ENCODE results near the gene CIRBP. TPM values are rescaled to one million over a fixed set of nuclear protein-coding genes. Genes with fewer than 3 reads are reported as not detected.

The CIRBP gene
- total RNA-seq, 2 experiments from 2014 or later = 161 to 180 TPM

DNA sequence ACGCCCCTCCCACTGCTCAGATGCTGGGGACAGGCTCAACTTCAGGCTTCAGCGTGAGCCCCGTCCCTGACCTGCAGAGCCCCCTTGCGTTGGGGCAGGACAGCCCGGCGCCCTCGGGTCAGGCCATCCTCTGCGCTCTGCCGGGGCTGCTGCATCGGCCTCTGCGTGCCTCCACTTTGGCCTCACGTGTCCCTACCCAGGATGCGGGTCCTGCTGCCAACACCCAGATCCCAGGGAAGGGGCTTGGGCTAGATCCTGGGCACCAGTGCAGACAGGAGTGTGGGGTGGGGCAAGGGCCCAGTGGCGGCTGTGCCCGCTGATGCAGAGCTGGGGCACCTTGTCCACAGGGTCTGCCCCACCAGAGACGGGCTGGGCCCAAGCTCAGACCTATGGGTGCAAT lies 44.3 kb upstream of the CIRBP start:
- no peak overlapping the region for H3K4me3 Mint-ChIP-seq
- no peaks in the 10 kb centered on the region for H3K27me3 Mint-ChIP-seq
- H3K4me1 Mint-ChIP-seq (ENCODE audit: low read depth) = no peaks in the 10 kb centered on the region
- H3K36me3 Mint-ChIP-seq (ENCODE audit: low read depth) = peaks cover 2% of the 10 kb centered on the region
- TF ChIP-seq, protein P1, sequence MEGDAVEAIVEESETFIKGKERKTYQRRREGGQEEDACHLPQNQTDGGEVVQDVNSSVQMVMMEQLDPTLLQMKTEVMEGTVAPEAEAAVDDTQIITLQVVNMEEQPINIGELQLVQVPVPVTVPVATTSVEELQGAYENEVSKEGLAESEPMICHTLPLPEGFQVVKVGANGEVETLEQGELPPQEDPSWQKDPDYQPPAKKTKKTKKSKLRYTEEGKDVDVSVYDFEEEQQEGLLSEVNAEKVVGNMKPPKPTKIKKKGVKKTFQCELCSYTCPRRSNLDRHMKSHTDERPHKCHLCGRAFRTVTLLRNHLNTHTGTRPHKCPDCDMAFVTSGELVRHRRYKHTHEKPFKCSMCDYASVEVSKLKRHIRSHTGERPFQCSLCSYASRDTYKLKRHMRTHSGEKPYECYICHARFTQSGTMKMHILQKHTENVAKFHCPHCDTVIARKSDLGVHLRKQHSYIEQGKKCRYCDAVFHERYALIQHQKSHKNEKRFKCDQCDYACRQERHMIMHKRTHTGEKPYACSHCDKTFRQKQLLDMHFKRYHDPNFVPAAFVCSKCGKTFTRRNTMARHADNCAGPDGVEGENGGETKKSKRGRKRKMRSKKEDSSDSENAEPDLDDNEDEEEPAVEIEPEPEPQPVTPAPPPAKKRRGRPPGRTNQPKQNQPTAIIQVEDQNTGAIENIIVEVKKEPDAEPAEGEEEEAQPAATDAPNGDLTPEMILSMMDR (IDR thresholded peaks at IDR 0.05) = no peak
- DNase-seq (no peak), ATAC-seq (no peak)
- intact Hi-C loops (cut with micrococcal nuclease) = no loop called here
- ChIA-PET CTCF (no interaction called here), POLR2A (no interaction called here)
- no peaks in the 10 kb centered on the region for H3K9me3 Mint-ChIP-seq
- no peak overlapping the region for H3K27ac Mint-ChIP-seq

DNA sequence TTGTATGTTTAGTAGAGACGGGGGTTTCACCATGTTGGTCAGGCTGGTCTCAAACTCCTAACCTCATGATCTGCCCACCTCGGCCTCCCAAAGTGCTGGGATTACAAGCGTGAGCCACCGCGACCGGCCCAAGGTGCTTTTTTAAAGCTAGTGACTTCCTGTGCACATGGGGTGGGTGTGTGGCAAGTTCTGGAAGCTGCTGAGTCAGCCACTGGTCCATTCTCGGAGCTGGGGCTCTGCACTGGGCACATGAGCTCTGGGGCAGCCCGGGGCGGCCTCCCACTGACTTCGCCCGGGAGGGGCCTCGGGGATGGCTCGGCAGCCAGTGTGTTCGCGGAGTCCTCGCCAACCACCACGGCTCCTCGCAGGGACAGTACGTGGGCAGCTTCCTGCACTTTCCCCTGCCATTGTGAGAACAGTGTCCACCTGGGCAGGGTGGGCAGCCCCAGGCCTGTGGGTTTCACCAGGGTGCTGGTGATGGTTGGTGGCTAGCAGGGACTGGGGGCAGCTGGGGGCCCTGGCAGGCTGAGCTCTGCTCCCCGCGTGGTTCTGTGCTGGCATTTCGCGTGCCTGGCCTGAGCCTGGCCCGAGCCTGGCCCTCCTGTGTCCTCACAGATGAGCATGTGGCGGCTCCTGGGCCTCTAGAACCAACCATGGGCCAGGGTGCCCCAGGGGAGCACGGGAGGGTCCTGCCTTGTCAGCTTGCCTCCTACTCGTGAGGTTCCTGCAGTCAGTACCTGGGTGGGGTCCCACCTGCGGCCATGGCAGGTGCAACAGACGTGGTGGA lies 43.5 kb upstream of the CIRBP start:
- intact Hi-C loops (cut with micrococcal nuclease) = no loop called here
- DNase-seq = no peak
- CTCF ChIA-PET = no interaction called here
- H3K4me1 Mint-ChIP-seq (ENCODE audit: low read depth) = no peaks in the 10 kb centered on the region
- POLR2A ChIA-PET = interaction anchor here (1.0 kb wide), 1 partner anchor 13 kb away, joined by 3 read pairs; no protein-coding TSS in a partner anchor
- peaks cover 2% of the 10 kb centered on the region for H3K36me3 Mint-ChIP-seq (ENCODE audit: low read depth)
- no peak overlapping the region for H3K27ac Mint-ChIP-seq
- no peaks in the 10 kb centered on the region for H3K9me3 Mint-ChIP-seq
- H3K4me3 Mint-ChIP-seq = no peak overlapping the region
- TF ChIP-seq, protein P1 (IDR thresholded peaks at IDR 0.05) = no peak
- no peak for ATAC-seq
- no peaks in the 10 kb centered on the region for H3K27me3 Mint-ChIP-seq

GRCh38 chr19:1226227-1226518 lies 43.0 kb upstream of the CIRBP start:
- ChIA-PET POLR2A (interaction anchor here (1.0 kb wide), 1 partner anchor 12 kb away, joined by 3 read pairs; no protein-coding TSS in a partner anchor), CTCF (no interaction called here)
- Mint-ChIP-seq H3K27ac (no peak overlapping the region), H3K4me3 (no peak overlapping the region), H3K9me3 (no peaks in the 10 kb centered on the region), H3K4me1 (ENCODE audit: low read depth) (no peaks in the 10 kb centered on the region), H3K36me3 (ENCODE audit: low read depth) (peaks cover 2% of the 10 kb centered on the region), H3K27me3 (no peaks in the 10 kb centered on the region)
- DNase-seq (no peak), ATAC-seq (no peak)
- intact Hi-C loops (cut with micrococcal nuclease) = no loop called here
- TF ChIP-seq, protein P1 (IDR thresholded peaks at IDR 0.05) = no peak

DNA sequence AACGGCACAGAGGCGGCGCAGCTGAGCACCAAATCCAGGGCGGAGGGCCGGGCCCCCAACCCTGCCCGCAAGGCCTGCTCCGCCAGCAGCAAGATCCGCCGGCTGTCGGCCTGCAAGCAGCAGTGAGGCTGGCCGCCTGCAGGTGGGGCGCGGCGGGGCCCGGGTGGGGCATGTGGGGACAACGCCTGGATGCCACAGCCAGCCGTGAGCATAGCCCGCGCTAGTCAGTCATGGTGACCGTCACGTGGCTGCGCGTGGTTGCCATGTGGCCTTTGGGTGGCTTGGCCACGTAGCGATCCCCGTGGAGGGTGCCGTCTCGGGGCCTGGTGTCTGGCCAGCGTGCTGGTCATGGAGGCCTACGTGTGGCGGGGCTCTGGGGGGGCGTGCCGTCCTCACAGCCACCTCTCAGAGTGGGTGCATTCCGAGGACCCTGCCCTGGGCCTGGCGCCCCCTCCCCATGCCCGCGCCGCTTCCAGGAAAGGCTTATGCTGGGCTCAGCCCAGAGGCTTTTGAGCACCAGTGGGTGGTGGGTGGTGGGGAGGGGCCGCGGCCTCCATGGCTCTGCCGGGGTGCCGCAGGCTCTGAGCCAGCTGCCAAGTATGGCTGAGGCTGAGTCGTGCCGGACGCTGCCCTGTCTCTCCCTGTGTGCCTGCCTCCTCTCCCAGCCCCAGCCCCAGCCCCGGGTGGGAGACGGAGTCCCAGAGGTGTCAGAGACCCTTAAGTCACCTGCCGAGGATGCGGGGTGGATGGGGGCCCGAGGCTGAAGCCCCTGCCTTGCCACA lies 42.4 kb upstream of the CIRBP start:
- H3K4me3 Mint-ChIP-seq = no peak overlapping the region
- DNase-seq = no peak
- TF ChIP-seq, protein P1 (IDR thresholded peaks at IDR 0.05) = no peak
- no peaks in the 10 kb centered on the region for H3K4me1 Mint-ChIP-seq (ENCODE audit: low read depth)
- no peaks in the 10 kb centered on the region for H3K9me3 Mint-ChIP-seq
- H3K27me3 Mint-ChIP-seq = no peaks in the 10 kb centered on the region
- POLR2A ChIA-PET = no interaction called here
- ATAC-seq = no peak
- H3K27ac Mint-ChIP-seq = no peak overlapping the region
- CTCF ChIA-PET = no interaction called here
- peaks cover 2% of the 10 kb centered on the region for H3K36me3 Mint-ChIP-seq (ENCODE audit: low read depth)
- intact Hi-C loops (cut with micrococcal nuclease) = no loop called here
